HCT116 (cell line): ENCODE data around the gene AMPD3.

ENCODE experiments used
- CBX3 ChIP-seq: IDR thresholded peaks from 2 replicates; pipeline ENCODE4 v1.6.1; 2012; ENCODE audit warnings: low read depth
- EGR1 ChIP-seq: IDR thresholded peaks from 2 replicates; pipeline ENCODE4 v1.6.1; 2012; ENCODE audit warnings: low read depth
- POLR2A ChIP-seq: IDR thresholded peaks from 2 replicates; pipeline ENCODE4 v1.7.0; 2011; ENCODE audit warnings: borderline replicate concordance; ENCODE audit not compliant: insufficient read depth, insufficient read length; ENCODE audit errors: extremely low read depth
- POLR2AphosphoS5 ChIP-seq: IDR thresholded peaks from 2 replicates; pipeline ENCODE4 v1.6.1; 2011; ENCODE audit warnings: mild to moderate bottlenecking, low read depth, low read length, moderate library complexity
- RAD21 ChIP-seq: IDR thresholded peaks from 2 replicates; pipeline ENCODE4 v1.6.1; 2012; ENCODE audit warnings: low read depth, mild to moderate bottlenecking
- SP1 ChIP-seq: IDR thresholded peaks from 2 replicates; pipeline ENCODE4 v1.6.1; 2012; ENCODE audit warnings: low read depth
- SRF ChIP-seq: IDR thresholded peaks from 2 replicates; pipeline ENCODE4 v1.6.1; 2012; ENCODE audit warnings: low read depth
- TCF7L2 ChIP-seq: IDR thresholded peaks from 2 replicates; pipeline ENCODE4 v1.7.0; 2011; ENCODE audit warnings: borderline replicate concordance, inconsistent platforms; ENCODE audit not compliant: insufficient read depth, insufficient read length; ENCODE audit errors: extremely low read depth
- ZNF274 ChIP-seq: fragments of 200-500 bp; sonication (Bioruptor generic); IDR thresholded peaks from 2 replicates; pipeline ENCODE4 v1.6.1; 2014; ENCODE audit warnings: mild to moderate bottlenecking, low read depth, low read length, inconsistent platforms
- TF ChIP-seq, protein P1 (sequence below), 3 experiments: fragments of 200-600 bp in 1 of 3; sonication (generic) in 1 of 3; IDR thresholded peaks in 2 of 3; conservative IDR thresholded peaks in 1 of 3; 2 replicates each; pipeline ENCODE4 v1.5.1; 2012 to 2017; ENCODE audit warnings: low read depth in 2 of 3, low read length in 2 of 3, antibody characterized with exemption in 1 of 3, borderline replicate concordance in 1 of 3, control low read depth in 1 of 3, mild to moderate bottlenecking in 1 of 3, mixed read lengths in 1 of 3, mixed run types in 1 of 3, moderate library complexity in 1 of 3; ENCODE audit not compliant: insufficient read depth in 1 of 3
- TF ChIP-seq, protein P2 (sequence below): IDR thresholded peaks from 2 replicates; pipeline ENCODE4 v1.6.1; 2011; ENCODE audit warnings: mild to moderate bottlenecking, low read length, moderate library complexity; ENCODE audit not compliant: insufficient replicate concordance; ENCODE audit errors: extremely low read depth

DNA sequence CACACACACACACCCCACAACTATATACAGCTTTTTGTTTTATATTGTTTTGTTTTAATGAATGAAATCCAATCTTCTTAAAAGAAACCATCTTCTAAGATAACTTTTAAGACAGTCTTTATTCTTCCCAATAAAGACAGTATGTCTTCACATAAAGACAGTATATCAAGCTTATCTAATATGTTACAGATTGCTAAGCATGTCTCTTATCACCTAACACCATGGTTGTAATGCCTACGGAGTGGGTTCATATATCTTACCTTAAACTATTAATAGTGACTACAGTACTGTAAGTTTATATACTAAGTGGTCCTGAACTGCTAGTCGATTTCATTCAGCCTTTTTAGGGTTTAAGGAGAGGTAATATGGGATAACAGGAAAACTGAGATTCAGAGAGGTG lies 77.5 kb downstream of the AMPD3 start:
- TF ChIP-seq, protein P1, sequence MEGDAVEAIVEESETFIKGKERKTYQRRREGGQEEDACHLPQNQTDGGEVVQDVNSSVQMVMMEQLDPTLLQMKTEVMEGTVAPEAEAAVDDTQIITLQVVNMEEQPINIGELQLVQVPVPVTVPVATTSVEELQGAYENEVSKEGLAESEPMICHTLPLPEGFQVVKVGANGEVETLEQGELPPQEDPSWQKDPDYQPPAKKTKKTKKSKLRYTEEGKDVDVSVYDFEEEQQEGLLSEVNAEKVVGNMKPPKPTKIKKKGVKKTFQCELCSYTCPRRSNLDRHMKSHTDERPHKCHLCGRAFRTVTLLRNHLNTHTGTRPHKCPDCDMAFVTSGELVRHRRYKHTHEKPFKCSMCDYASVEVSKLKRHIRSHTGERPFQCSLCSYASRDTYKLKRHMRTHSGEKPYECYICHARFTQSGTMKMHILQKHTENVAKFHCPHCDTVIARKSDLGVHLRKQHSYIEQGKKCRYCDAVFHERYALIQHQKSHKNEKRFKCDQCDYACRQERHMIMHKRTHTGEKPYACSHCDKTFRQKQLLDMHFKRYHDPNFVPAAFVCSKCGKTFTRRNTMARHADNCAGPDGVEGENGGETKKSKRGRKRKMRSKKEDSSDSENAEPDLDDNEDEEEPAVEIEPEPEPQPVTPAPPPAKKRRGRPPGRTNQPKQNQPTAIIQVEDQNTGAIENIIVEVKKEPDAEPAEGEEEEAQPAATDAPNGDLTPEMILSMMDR (IDR thresholded peaks at IDR 0.05 in 2 of 3, conservative IDR thresholded peaks at IDR 0.05 in 1 of 3; ENCODE audit: borderline replicate concordance in 1 of 3, insufficient read depth in 1 of 3, low read depth in 2 of 3, low read length in 2 of 3) = no peak
- no peak for TF ChIP-seq SP1
- TF ChIP-seq POLR2A = no peak
- no peak for TF ChIP-seq ZNF274
- no peak for TF ChIP-seq CBX3
- no peak for TF ChIP-seq RAD21
- TF ChIP-seq POLR2AphosphoS5 = no peak
- TF ChIP-seq, protein P2, sequence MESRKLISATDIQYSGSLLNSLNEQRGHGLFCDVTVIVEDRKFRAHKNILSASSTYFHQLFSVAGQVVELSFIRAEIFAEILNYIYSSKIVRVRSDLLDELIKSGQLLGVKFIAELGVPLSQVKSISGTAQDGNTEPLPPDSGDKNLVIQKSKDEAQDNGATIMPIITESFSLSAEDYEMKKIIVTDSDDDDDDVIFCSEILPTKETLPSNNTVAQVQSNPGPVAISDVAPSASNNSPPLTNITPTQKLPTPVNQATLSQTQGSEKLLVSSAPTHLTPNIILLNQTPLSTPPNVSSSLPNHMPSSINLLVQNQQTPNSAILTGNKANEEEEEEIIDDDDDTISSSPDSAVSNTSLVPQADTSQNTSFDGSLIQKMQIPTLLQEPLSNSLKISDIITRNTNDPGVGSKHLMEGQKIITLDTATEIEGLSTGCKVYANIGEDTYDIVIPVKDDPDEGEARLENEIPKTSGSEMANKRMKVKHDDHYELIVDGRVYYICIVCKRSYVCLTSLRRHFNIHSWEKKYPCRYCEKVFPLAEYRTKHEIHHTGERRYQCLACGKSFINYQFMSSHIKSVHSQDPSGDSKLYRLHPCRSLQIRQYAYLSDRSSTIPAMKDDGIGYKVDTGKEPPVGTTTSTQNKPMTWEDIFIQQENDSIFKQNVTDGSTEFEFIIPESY = no peak
- TF ChIP-seq EGR1 = no peak
- TF ChIP-seq SRF = no peak
- TF ChIP-seq TCF7L2 = no peak
